ENCODE results near the gene MYOM1. TPM values are rescaled to one million over a fixed set of nuclear protein-coding genes. Genes with fewer than 3 reads are reported as not detected.

Gene MYOM1
- polyA plus RNA-seq, 1 donor, result 8.7 TPM

- H3K27ac ChIP-seq (ENCODE audit: low read length), result no peak overlapping the region
These were observed 101.4 kb downstream of the MYOM1 start for GRCh38 chr18:3118195-3119010.

DNA sequence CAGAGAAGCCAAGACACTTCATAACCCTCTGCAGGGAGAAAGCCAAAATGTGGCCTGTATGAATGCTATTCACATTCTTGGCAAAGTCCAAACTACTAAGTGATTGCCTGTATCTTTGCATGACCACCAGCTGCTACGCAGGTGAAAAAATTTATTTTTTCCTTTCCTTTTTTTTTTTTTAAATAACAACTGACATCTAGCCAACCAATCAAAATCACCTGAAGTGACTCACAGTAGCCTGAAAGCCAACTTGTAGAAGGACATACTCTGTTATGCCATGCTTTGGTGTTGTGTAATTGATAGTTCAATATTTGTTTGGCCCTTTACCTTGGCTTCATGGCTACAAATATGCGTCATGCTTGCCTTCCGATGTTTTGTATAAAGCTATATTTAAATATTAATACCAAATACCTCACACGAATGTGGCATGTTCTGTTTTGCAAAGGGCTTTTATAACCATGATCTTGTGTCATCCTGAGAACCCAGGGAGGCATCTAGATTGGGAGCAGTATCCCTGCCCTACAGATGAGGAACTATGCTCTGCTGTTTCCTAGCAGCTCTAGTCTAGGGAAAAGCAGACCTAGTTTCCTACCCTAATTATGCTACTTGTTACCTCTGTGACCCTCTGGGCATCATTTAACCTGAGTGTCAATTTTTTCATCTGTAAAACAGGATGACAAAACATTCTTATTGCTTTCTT lies 102.1 kb downstream of the MYOM1 start:
- Histone ChIP-seq H3K27me3 (ENCODE audit: control insufficient read depth, insufficient read depth, low read length) (no peaks in the 10 kb centered on the region), H3K4me3 (ENCODE audit: low read length) (no peak overlapping the region), H3K36me3 (ENCODE audit: control insufficient read depth, insufficient read depth, low read length) (no peaks in the 10 kb centered on the region), H3K9me3 (ENCODE audit: control insufficient read depth, low read depth, low read length) (no peaks in the 10 kb centered on the region), H3K27ac (ENCODE audit: low read length) (no peak overlapping the region), H3K4me1 (ENCODE audit: control insufficient read depth, insufficient read depth, low read length) (no peaks in the 10 kb centered on the region)
- peak in 1 of 2 donors; percentile 15 for DNase-seq
- 90% methylated on average over 2 of the region's 4 CpGs for WGBS (ENCODE audit: insufficient coverage, low lambda C conversion rate)

More at GRCh38 chr18:3118195-3119010, 101.4 kb downstream of the MYOM1 start:
- H3K27me3 ChIP-seq (ENCODE audit: control insufficient read depth, insufficient read depth, low read length), result no peaks in the 10 kb centered on the region
- H3K4me1 ChIP-seq (ENCODE audit: control insufficient read depth, insufficient read depth, low read length), result no peaks in the 10 kb centered on the region
- H3K9me3 ChIP-seq (ENCODE audit: control insufficient read depth, low read depth, low read length), result no peaks in the 10 kb centered on the region
- no peak for DNase-seq
- WGBS (ENCODE audit: insufficient coverage, low lambda C conversion rate), result 84% methylated on average over 7 of the region's 10 CpGs
- H3K4me3 ChIP-seq (ENCODE audit: low read length), result no peak overlapping the region
- no peaks in the 10 kb centered on the region for H3K36me3 ChIP-seq (ENCODE audit: control insufficient read depth, insufficient read depth, low read length)

- H3K9me3 ChIP-seq (ENCODE audit: control insufficient read depth, low read depth, low read length), result no peaks in the 10 kb centered on the region
- no peaks in the 10 kb centered on the region for H3K36me3 ChIP-seq (ENCODE audit: control insufficient read depth, insufficient read depth, low read length)
- no peak overlapping the region for H3K27ac ChIP-seq (ENCODE audit: low read length)
- no peak overlapping the region for H3K4me3 ChIP-seq (ENCODE audit: low read length)
- no peaks in the 10 kb centered on the region for H3K4me1 ChIP-seq (ENCODE audit: control insufficient read depth, insufficient read depth, low read length)
- no peaks in the 10 kb centered on the region for H3K27me3 ChIP-seq (ENCODE audit: control insufficient read depth, insufficient read depth, low read length)
- no CpG with 5 or more reads among the region's 7 CpGs for WGBS (ENCODE audit: insufficient coverage, low lambda C conversion rate)
- no peak for DNase-seq
These were observed 104.2 kb downstream of the MYOM1 start for GRCh38 chr18:3115447-3116030.

DNA sequence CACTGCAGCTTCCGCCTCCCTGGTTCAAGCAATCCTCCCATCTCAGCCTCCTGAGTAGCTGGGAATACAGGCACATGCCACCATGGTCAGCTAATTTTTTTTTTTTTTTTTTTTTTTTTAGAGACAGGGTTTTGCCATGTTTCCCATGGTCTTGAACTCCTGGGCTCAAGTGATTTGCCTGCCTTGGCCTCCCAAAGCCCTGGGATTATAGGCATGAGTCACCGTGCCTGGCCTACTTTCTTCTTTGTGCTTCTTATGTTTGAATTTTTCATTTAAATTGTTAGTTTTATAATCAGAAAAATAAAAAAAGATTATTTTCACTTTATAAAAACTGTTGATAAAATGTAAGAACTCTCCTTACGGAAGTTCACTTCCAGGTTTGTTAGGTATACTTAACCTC lies 105.3 kb downstream of the MYOM1 start:
- 100% methylated on average over 1 of the region's 3 CpGs for WGBS (ENCODE audit: insufficient coverage, low lambda C conversion rate)
- Histone ChIP-seq H3K4me1 (ENCODE audit: control insufficient read depth, insufficient read depth, low read length) (no peaks in the 10 kb centered on the region), H3K27me3 (ENCODE audit: control insufficient read depth, insufficient read depth, low read length) (no peaks in the 10 kb centered on the region), H3K4me3 (ENCODE audit: low read length) (no peak overlapping the region), H3K9me3 (ENCODE audit: control insufficient read depth, low read depth, low read length) (no peaks in the 10 kb centered on the region), H3K36me3 (ENCODE audit: control insufficient read depth, insufficient read depth, low read length) (no peaks in the 10 kb centered on the region), H3K27ac (ENCODE audit: low read length) (no peak overlapping the region)
- DNase-seq, result no peak

DNA sequence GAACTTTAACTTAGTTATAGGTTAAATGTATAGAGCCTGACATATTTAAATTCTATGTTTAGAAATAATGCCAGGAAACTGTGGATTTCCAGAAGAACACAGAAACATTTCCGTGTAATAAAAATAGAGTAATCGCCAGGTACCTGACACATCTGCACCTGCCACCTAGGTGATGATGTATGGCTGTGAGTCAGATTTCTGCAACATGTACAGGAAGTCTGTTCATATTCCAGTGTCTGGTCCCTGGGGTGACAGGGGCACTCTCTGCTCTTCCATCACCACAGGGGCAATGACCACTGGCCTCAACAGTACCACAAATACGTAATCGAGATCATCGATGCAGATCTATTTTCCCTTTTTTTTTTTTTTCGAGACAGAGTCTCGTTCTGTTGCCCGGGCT lies 105.7 kb downstream of the MYOM1 start:
- H3K4me3 ChIP-seq (ENCODE audit: low read length), result no peak overlapping the region
- no peaks in the 10 kb centered on the region for H3K27me3 ChIP-seq (ENCODE audit: control insufficient read depth, insufficient read depth, low read length)
- DNase-seq, result no peak
- H3K4me1 ChIP-seq (ENCODE audit: control insufficient read depth, insufficient read depth, low read length), result no peaks in the 10 kb centered on the region
- no peaks in the 10 kb centered on the region for H3K9me3 ChIP-seq (ENCODE audit: control insufficient read depth, low read depth, low read length)
- no peaks in the 10 kb centered on the region for H3K36me3 ChIP-seq (ENCODE audit: control insufficient read depth, insufficient read depth, low read length)
- no peak overlapping the region for H3K27ac ChIP-seq (ENCODE audit: low read length)
- WGBS (ENCODE audit: insufficient coverage, low lambda C conversion rate), result no CpG with 5 or more reads among the region's 8 CpGs

- no peaks in the 10 kb centered on the region for H3K9me3 ChIP-seq (ENCODE audit: control insufficient read depth, low read depth, low read length)
- no peak for DNase-seq
- no peaks in the 10 kb centered on the region for H3K27me3 ChIP-seq (ENCODE audit: control insufficient read depth, insufficient read depth, low read length)
- H3K36me3 ChIP-seq (ENCODE audit: control insufficient read depth, insufficient read depth, low read length), result no peaks in the 10 kb centered on the region
- H3K4me1 ChIP-seq (ENCODE audit: control insufficient read depth, insufficient read depth, low read length), result peaks cover 10% of the 10 kb centered on the region
- no peak overlapping the region for H3K4me3 ChIP-seq (ENCODE audit: low read length)
- 100% methylated on average over 1 of the region's 6 CpGs for WGBS (ENCODE audit: insufficient coverage, low lambda C conversion rate)
- H3K27ac ChIP-seq (ENCODE audit: low read length), result no peak overlapping the region
These were observed 108.1 kb downstream of the MYOM1 start for GRCh38 chr18:3111523-3112240.

DNA sequence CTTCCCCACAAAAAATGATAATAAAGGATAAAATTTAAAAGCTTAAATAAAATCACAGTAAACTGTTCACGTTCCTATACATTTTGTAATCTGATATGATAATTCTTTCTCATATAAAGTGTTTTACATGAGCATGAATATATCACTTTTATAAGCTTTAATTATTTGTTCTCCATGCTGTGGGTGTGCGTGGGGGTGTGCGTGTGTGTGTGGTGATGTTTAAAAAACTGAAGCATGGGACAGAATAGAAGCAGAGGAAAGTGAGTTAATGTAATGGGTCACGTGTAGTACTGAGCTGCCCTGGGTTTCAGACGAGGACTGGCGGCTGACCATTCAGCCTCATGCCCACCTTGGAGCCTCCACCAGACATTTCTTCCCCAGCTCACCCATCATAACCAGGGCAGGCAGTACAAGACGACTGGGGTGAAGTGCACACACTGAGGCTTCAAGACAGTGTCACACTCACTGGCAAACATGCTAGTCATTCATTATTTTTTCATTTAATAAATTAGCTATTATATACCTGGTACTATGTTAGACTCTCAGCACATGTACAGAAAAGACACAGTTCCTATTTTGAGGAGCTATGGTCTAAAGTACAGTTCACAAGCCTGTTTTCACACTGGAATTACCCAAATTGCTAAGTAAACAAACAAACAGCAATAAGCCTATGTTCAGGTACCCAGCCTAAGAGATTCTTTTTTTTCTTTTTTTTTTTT lies 109.6 kb downstream of the MYOM1 start:
- no peak overlapping the region for H3K27ac ChIP-seq (ENCODE audit: low read length)
- H3K9me3 ChIP-seq (ENCODE audit: control insufficient read depth, low read depth, low read length), result no peaks in the 10 kb centered on the region
- peaks cover 10% of the 10 kb centered on the region for H3K4me1 ChIP-seq (ENCODE audit: control insufficient read depth, insufficient read depth, low read length)
- DNase-seq, result no peak
- H3K36me3 ChIP-seq (ENCODE audit: control insufficient read depth, insufficient read depth, low read length), result no peaks in the 10 kb centered on the region
- no peaks in the 10 kb centered on the region for H3K27me3 ChIP-seq (ENCODE audit: control insufficient read depth, insufficient read depth, low read length)
- H3K4me3 ChIP-seq (ENCODE audit: low read length), result no peak overlapping the region
- no CpG with 5 or more reads among the region's 7 CpGs for WGBS (ENCODE audit: insufficient coverage, low lambda C conversion rate)

GRCh38 chr18:3107740-3108151 lies 112.0 kb downstream of the MYOM1 start:
- DNase-seq, result peak; percentile 20 to 66
- Histone ChIP-seq H3K9me3 (ENCODE audit: control insufficient read depth, low read depth, low read length) (no peaks in the 10 kb centered on the region), H3K36me3 (ENCODE audit: control insufficient read depth, insufficient read depth, low read length) (no peaks in the 10 kb centered on the region), H3K4me3 (ENCODE audit: low read length) (no peak overlapping the region), H3K27ac (ENCODE audit: low read length) (peak overlapping the region; percentile 76), H3K27me3 (ENCODE audit: control insufficient read depth, insufficient read depth, low read length) (no peaks in the 10 kb centered on the region), H3K4me1 (ENCODE audit: control insufficient read depth, insufficient read depth, low read length) (peaks cover 10% of the 10 kb centered on the region)

- WGBS (ENCODE audit: insufficient coverage, low lambda C conversion rate), result no CpG with 5 or more reads among the region's 6 CpGs
- Histone ChIP-seq H3K9me3 (ENCODE audit: control insufficient read depth, low read depth, low read length) (no peaks in the 10 kb centered on the region), H3K27me3 (ENCODE audit: control insufficient read depth, insufficient read depth, low read length) (no peaks in the 10 kb centered on the region), H3K4me1 (ENCODE audit: control insufficient read depth, insufficient read depth, low read length) (peaks cover 10% of the 10 kb centered on the region), H3K27ac (ENCODE audit: low read length) (no peak overlapping the region), H3K4me3 (ENCODE audit: low read length) (no peak overlapping the region), H3K36me3 (ENCODE audit: control insufficient read depth, insufficient read depth, low read length) (no peaks in the 10 kb centered on the region)
- DNase-seq, result peak in 1 of 2 donors; percentile 39
These were observed 115.3 kb downstream of the MYOM1 start for GRCh38 chr18:3104190-3105054.

All from large intestine (tissue), 3 donors.